SIG-M5 (cell line): Measurements from ENCODE around the gene TNN.
"Not testable (repeated sequence)": the region's sequence is repeated elsewhere in the genome, so short reads cannot be mapped to it uniquely, and the experiment has no call there.

ENCODE experiments used
- DNase-seq: peaks from one replicate; lab custom pipeline; 2025; lab: John Stamatoyannopoulos, UW

TNN gene

GRCh38 chr1:175072099-175072951, 4.7 kb downstream of the TNN start:
- peak; percentile 84 for DNase-seq

DNA sequence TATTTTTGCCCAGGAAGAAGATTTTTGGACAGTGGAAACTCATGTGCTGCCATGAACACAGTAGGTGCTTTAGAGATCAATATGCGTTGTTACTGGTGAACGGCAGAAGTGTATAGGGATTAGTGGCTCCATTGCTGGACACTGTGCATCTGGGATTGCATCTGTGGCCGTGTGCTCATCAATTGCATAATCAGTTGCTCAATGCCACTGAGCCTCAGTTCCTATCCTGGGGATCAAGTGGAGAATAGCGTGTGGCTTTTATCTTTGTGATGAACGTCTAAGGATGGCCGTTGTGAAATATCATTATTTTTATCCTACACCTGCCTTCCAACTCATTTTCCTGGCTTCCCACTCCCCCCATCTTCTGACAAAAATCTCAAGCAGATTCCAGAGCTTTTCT, 5.4 kb downstream of the TNN start:
- DNase-seq: no peak

DNA sequence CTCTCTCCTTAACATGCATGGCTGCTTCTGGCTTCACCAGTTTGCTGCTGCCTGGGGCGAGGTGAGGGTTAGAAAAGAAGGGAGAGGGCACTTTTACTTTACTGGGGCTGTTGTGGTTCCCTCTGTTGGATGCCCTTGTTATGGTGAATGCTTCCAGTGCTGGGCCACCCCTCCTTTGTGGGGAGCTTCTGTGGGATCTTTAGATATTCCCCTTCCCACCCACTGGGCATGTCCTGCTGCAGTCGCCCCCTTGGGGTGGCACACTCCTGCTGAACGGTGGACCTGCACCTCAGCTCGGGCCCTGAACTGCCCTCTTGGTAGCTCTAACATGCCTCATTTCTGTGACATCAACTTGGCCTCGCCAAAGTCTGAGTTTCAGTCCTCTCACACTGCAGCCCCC, 6.0 kb downstream of the TNN start:
- DNase-seq: no peak

GRCh38 chr1:175075572-175076568, 8.2 kb downstream of the TNN start:
- no peak for DNase-seq

- DNase-seq: no peak
Observed at GRCh38 chr1:175077356-175078030, 9.9 kb downstream of the TNN start.

- no peak for DNase-seq
Observed at GRCh38 chr1:175078629-175079028, 11.0 kb downstream of the TNN start.

DNA sequence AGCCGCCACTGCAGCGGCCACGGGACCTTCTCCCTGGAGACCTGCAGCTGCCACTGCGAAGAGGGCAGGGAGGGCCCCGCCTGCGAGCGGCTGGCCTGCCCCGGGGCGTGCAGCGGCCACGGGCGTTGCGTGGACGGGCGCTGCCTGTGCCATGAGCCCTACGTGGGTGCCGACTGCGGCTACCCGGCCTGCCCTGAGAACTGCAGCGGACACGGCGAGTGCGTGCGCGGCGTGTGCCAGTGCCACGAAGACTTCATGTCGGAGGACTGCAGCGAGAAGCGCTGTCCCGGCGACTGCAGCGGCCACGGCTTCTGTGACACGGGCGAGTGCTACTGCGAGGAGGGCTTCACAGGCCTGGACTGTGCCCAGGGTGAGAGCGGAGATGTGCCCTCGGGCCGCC, 11.7 kb downstream of the TNN start:
- no peak for DNase-seq

DNA sequence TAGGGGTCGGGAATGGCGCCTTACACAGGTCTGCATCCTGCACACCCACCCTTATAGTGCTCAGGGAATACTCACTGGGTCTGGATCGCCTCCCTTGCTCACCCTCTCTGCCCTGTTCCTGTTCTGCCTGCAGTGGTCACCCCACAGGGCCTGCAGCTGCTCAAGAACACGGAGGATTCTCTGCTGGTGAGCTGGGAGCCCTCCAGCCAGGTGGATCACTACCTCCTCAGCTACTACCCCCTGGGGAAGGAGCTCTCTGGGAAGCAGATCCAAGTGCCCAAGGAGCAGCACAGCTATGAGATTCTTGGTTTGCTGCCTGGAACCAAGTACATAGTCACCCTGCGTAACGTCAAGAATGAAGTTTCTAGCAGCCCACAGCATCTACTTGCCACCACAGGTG, 12.4 kb downstream of the TNN start:
- DNase-seq: no peak

GRCh38 chr1:175081983-175082382, 14.3 kb downstream of the TNN start:
- no peak for DNase-seq

DNA sequence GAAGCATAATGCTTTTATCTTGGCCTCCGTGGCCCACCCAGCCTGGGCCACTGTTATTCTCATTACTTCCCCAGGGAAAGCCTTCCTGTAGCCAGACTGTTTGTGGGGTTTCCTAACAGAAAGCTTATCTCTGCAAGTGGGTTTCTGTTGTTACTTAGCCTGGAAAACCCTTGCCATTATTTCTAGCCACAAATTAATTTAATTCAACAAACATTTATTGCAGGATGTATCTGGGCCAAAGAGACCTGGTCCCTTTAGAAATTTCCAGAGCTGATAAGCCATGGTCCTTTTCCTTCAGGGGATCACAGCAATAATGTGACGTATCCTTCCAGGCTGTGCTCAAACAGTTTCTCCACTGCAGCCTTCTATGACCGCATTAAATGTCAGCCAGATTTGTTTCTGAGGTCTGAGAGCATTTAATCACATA, 20.9 kb downstream of the TNN start:
- no peak for DNase-seq

DNA sequence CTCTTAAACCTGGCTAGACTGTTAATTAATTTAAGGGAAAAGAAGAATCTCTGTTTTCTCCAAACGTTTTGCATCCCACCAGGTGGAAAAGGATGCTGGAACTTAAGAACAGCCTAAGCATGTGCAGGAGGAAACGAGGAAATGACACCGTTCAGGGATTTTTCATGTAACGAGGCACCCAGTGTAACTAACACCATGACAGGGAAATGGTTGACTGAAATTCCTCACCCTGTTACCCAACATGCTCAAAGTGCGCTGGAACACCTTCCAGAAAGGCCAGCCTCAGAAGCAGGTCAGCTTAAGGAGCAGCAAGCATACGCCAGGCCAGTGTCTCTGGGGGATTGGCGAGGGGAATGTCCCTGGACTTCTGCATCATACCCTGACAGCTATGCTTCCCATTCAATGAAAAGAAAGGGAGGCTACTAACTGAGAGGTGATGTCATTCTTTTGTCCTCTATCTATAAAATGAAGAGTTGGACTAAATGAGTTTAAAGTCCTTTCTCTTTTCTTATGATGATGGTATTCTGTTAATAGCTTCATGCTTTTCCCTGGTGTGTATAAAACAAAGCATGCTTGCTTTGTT, 21.6 kb downstream of the TNN start:
- no peak for DNase-seq

DNA sequence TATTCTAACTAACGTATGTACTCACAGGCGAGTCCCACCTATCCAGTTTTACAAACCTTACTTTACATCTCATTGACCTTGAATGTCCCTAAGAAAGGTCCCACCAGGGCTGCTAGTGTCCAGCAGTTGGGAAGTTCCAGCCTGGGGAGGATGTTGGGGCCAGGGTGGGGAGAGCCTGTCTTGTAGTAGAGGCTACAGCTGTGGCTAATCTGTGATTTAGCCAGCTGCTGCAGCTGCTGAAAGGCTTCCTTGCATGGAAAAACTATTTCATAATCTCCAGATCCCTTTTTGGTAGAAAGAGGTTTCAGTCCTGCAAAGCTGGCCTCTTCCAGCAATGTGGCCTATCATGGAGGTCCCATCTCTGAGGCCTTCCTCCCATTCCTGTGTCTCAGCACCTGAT, 23.1 kb downstream of the TNN start:
- DNase-seq: no peak

- DNase-seq: no peak
Observed at GRCh38 chr1:175094626-175095025, 27.0 kb downstream of the TNN start.

GRCh38 chr1:175095069-175095468, 27.4 kb downstream of the TNN start:
- DNase-seq: no peak

- DNase-seq: no peak
Observed at GRCh38 chr1:175095978-175096607, 28.5 kb downstream of the TNN start.

DNA sequence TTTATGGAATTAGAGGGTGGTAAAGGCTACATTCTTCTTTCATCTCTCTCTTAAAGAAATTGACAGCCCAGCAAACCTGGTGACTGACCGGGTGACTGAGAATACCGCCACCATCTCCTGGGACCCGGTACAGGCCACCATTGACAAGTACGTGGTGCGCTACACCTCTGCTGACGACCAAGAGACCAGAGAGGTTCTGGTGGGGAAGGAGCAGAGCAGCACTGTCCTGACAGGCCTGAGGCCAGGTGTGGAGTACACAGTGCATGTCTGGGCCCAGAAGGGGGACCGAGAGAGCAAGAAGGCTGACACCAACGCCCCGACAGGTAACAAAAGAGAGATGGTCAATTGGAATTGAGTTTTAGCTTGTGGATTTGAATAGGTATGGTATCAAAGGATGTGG, 29.7 kb downstream of the TNN start:
- no peak for DNase-seq

DNA sequence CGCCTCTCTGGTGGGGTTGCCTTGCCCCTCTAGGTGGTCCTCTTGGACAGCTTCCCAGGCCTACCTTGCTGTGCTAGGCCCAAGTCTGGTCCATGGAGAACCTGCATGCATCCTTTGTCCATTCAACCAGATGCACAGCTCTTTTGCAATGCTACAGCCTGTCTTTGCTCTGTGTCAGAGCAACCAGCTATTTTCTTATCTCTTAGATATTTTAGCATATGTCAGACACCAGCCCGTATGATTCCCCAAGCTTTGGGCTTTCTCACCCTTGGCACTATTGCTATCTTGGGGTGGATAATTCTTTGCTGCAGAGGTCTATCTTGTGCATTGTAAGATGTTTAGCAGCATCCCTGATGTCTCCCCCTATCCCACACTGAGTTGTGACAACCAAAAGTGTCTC, 32.3 kb downstream of the TNN start:
- no peak for DNase-seq

- DNase-seq: not testable (repeated sequence)
Observed at GRCh38 chr1:175102166-175102565, 34.5 kb downstream of the TNN start.

DNA sequence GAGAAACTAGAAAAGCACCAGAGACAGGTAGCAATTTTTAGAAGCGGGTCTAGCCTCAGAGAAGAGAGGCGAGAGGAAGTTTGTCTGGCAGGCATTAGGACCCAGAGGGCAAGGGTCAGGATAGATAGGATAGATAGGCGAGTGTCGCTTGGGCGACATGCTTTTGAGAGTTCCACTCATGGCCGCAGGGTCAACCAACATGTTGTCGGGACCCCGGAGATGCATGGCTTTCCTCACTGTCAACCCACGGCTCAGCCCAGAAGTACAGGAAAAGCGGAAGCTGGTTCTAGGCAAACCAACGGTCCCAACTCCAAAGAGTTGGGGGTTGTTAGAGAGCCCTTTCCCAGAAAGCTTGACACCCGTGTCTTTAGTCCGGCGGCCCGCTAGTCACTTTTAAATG, 38.9 kb downstream of the TNN start:
- not testable (repeated sequence) for DNase-seq

- not testable (repeated sequence) for DNase-seq
Observed at GRCh38 chr1:175108331-175108820, 40.7 kb downstream of the TNN start.

DNA sequence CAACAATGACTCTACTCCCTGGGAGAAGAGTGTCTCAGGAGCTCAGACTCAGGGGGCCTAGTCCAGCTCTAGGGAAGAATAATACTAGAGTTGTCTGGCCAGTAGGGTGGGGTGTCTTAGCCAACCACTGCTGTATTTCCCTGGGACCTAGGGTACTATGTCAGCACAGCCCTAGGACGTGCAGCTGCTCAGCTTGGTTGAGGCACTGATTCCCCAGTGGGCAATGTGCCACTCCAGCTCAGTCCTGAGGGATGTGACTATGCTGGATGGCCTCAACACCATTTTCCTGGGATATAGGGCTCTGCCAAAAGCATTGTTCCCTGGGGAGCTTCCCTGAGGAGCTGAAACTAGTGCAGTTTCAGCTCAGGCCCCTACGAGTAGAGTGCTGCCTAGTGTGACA, 47.4 kb downstream of the TNN start:
- DNase-seq: no peak
